SU-DHL-6 (cell line): ENCODE results near the gene DAW1.

Source experiments
- EZH2phosphoT487 ChIP-seq: fragments of 200-600 bp; sonication (generic), shearing (Covaris generic); conservative IDR thresholded peaks from 2 replicates; pipeline ENCODE4 v1.6.1; 2018; ENCODE audit warnings: mild to moderate bottlenecking, antibody characterized with exemption, low read length, moderate library complexity, mixed read lengths
- TF ChIP-seq, protein P1 (sequence below): fragments of 200-600 bp; sonication (generic); IDR thresholded peaks from one replicate; pipeline ENCODE4 v1.5.1; 2017; ENCODE audit warnings: antibody characterized with exemption, mild to moderate bottlenecking, low read length, moderate library complexity; ENCODE audit not compliant: insufficient read depth, poor library complexity, severe bottlenecking

DNA sequence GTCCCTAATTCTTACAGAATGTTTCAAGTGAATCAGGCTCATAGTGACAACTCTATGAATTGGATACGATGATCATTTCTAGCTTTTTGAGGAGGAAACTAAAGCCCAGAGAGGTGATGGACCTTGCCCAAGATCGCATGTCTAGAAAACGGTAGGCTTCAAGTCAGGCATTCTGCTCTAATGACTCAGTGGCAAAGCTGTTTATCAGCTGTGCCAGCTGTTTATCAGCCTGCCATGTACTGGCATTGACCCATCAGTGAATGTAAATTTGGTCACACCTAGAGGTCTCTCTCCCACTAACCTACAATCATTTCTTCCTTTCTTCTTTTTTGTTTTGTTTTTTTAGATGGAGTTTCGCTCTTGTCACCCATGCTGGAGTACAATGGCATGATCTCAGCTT lies 6.1 kb upstream of the DAW1 start:
- TF ChIP-seq, protein P1, sequence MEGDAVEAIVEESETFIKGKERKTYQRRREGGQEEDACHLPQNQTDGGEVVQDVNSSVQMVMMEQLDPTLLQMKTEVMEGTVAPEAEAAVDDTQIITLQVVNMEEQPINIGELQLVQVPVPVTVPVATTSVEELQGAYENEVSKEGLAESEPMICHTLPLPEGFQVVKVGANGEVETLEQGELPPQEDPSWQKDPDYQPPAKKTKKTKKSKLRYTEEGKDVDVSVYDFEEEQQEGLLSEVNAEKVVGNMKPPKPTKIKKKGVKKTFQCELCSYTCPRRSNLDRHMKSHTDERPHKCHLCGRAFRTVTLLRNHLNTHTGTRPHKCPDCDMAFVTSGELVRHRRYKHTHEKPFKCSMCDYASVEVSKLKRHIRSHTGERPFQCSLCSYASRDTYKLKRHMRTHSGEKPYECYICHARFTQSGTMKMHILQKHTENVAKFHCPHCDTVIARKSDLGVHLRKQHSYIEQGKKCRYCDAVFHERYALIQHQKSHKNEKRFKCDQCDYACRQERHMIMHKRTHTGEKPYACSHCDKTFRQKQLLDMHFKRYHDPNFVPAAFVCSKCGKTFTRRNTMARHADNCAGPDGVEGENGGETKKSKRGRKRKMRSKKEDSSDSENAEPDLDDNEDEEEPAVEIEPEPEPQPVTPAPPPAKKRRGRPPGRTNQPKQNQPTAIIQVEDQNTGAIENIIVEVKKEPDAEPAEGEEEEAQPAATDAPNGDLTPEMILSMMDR, result no peak
- no peak for TF ChIP-seq EZH2phosphoT487
